Tibial artery (tissue), 4 donors: ENCODE data around the gene CFAP69.

ENCODE experiments used
- DNase-seq, 2 donors: peaks; one replicate each; pipeline ENCODE4 v3.0.0-alpha.2; 2019
- H3K27ac ChIP-seq, 2 donors: fragments of 200-600 bp; sonication (generic) in 1 of 2; 1 replicate in 1 of 2; 2 replicates in 1 of 2; pipeline ENCODE4 v1.5.1; 2018 to 2019; ENCODE audit warnings: mild to moderate bottlenecking in 1 of 2
- H3K27me3 ChIP-seq, 2 donors: fragments of 200-600 bp; sonication (generic) in 1 of 2; one replicate each; pipeline versions ENCODE4 v1.5.1 to v1.6.0; 2016 to 2019
- H3K36me3 ChIP-seq, 3 donors: fragments of 200-600 bp; sonication (generic) in 2 of 3; one replicate each; pipeline ENCODE4 v1.5.1; 2016 to 2019; ENCODE audit warnings: mild to moderate bottlenecking in 2 of 3
- H3K4me1 ChIP-seq, 4 donors: fragments of 200-600 bp; sonication (generic) in 2 of 4; 1 replicate in 3 of 4; 2 replicates in 1 of 4; pipeline ENCODE4 v1.5.1; 2016 to 2019
- H3K4me3 ChIP-seq, 2 donors: fragments of 200-600 bp; sonication (generic) in 1 of 2; 1 replicate in 1 of 2; 2 replicates in 1 of 2; pipeline ENCODE4 v1.5.1; 2018 to 2019; ENCODE audit warnings: mild to moderate bottlenecking in 2 of 2
- H3K9me3 ChIP-seq, 3 donors: fragments of 200-600 bp; sonication (generic) in 1 of 3; one replicate each; pipeline ENCODE4 v1.5.1; 2016 to 2019
- intact Hi-C: fragments of 100-400 bp; cut with DNase I; formaldehyde crosslinking; loops from one replicate; pipeline ENCODE4 v1.15.0; 2023; ENCODE audit warnings: low total_unique reads
- TF ChIP-seq, protein P1 (sequence below), 2 experiments: fragments of 200-600 bp in 1 of 2; fragments of 450-650 bp in 1 of 2; IDR thresholded peaks; one replicate each; pipeline ENCODE4 v1.5.1; 2017 to 2019; ENCODE audit warnings: antibody characterized with exemption in 2 of 2, mild to moderate bottlenecking in 1 of 2, moderate library complexity in 1 of 2

The CFAP69 gene

DNA sequence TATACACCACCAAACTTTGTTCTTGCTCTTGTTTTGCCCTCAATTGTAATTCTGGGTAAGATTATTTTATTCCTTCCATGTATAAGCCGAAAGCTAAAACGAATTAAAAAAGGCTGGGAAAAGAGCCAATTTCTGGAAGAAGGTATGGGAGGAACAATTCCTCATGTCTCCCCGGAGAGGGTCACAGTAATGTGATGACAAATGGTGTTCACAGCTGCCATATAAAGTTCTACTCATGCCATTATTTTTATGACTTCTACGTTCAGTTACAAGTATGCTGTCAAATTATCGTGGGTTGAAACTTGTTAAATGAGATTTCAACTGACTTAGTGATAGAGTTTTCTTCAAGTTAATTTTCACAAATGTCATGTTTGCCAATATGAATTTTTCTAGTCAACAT is 12.5 kb upstream of the CFAP69 start:
- Histone ChIP-seq H3K27me3 (no peaks in the 10 kb centered on the region), H3K9me3 (no peaks in the 10 kb centered on the region), H3K36me3 (peaks cover 0 to 6% (median 4%) of the 10 kb centered on the region in 3 donors), H3K4me1 (no peaks in the 10 kb centered on the region), H3K4me3 (no peak overlapping the region), H3K27ac (no peak overlapping the region)
- intact Hi-C loops = no loop called here
- TF ChIP-seq, protein P1, sequence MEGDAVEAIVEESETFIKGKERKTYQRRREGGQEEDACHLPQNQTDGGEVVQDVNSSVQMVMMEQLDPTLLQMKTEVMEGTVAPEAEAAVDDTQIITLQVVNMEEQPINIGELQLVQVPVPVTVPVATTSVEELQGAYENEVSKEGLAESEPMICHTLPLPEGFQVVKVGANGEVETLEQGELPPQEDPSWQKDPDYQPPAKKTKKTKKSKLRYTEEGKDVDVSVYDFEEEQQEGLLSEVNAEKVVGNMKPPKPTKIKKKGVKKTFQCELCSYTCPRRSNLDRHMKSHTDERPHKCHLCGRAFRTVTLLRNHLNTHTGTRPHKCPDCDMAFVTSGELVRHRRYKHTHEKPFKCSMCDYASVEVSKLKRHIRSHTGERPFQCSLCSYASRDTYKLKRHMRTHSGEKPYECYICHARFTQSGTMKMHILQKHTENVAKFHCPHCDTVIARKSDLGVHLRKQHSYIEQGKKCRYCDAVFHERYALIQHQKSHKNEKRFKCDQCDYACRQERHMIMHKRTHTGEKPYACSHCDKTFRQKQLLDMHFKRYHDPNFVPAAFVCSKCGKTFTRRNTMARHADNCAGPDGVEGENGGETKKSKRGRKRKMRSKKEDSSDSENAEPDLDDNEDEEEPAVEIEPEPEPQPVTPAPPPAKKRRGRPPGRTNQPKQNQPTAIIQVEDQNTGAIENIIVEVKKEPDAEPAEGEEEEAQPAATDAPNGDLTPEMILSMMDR (IDR thresholded peaks at IDR 0.05) = no peak
- no peak for DNase-seq

DNA sequence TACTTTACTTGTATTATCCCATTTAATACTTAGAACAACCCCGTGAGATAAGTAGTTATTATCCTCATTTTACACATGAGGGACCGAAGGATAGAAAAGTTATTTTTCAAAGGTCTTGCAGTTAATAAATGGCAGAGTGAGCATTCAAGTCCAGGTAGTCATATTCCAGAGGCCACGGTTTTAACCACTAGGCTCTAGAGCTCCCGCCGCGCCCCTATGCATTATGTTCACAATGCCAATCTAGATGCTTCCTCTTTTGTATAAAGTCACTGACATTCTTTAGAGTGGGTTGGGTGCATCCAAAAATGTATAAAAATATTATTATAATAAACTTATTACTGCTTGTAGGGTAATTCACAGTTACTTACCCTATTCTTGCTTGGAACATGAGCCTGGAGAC is 11.4 kb upstream of the CFAP69 start:
- Histone ChIP-seq H3K9me3 (no peaks in the 10 kb centered on the region), H3K27ac (no peak overlapping the region), H3K4me1 (no peaks in the 10 kb centered on the region), H3K4me3 (no peak overlapping the region), H3K27me3 (no peaks in the 10 kb centered on the region), H3K36me3 (peaks cover 0 to 5% (median 4%) of the 10 kb centered on the region in 3 donors)
- intact Hi-C loops = no loop called here
- TF ChIP-seq, protein P1 (IDR thresholded peaks at IDR 0.05) = no peak
- no peak for DNase-seq

DNA sequence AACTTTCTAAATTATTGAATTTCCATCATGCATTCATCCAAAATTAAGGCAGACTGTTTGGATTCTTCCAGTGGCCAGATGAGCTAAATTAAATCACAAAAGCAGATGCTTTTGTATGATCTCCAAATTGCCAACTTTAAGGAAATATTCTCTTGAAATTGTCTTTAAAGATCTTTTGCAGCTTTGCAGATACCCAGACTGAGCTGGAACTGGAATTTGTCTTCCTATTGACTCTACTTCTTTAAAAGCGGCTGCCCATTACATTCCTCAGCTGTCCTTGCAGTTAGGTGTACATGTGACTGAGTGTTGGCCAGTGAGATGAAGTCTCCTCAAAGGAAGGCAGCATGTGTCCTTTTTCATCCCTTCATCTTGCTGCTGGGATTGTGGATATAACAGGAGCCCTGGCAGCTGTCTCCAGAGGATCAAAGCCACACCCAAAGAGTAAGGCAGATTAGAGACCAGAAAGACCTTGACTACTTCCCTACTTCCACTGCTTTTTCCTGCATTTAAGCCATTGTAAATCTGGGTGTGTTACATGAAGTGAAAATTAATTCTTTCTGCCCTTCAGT is 8.2 kb upstream of the CFAP69 start:
- Histone ChIP-seq H3K4me1 (no peaks in the 10 kb centered on the region), H3K27ac (no peak overlapping the region), H3K9me3 (no peaks in the 10 kb centered on the region), H3K36me3 (peaks cover 0 to 5% (median 4%) of the 10 kb centered on the region in 3 donors), H3K27me3 (no peaks in the 10 kb centered on the region), H3K4me3 (no peak overlapping the region)
- intact Hi-C loops = no loop called here
- DNase-seq = no peak
- TF ChIP-seq, protein P1 (IDR thresholded peaks at IDR 0.05) = no peak

DNA sequence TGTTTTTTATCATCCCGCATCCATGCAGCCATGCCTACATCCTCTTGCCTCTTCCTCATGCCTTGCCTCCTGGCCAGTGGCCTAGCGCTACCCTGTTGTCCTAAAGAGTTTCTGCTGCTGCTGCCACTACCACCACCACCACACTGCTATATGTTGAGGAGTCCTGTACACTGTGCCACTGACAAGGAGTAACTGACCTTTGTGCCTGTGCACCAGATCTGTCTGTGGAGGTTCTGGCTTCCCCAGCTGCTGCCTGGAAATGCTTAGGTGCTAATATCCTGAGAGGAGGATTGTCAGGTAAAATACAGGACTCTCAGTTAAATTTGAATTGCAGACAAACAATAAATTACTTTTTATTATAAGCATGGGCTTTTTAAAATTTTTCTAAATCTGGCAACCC is 7.0 kb upstream of the CFAP69 start:
- Histone ChIP-seq H3K9me3 (no peaks in the 10 kb centered on the region), H3K27ac (no peak overlapping the region), H3K4me3 (no peak overlapping the region), H3K4me1 (no peaks in the 10 kb centered on the region), H3K36me3 (peaks cover 0 to 5% (median 4%) of the 10 kb centered on the region in 3 donors), H3K27me3 (no peaks in the 10 kb centered on the region)
- intact Hi-C loops = no loop called here
- DNase-seq = no peak
- TF ChIP-seq, protein P1 (IDR thresholded peaks at IDR 0.05) = no peak

DNA sequence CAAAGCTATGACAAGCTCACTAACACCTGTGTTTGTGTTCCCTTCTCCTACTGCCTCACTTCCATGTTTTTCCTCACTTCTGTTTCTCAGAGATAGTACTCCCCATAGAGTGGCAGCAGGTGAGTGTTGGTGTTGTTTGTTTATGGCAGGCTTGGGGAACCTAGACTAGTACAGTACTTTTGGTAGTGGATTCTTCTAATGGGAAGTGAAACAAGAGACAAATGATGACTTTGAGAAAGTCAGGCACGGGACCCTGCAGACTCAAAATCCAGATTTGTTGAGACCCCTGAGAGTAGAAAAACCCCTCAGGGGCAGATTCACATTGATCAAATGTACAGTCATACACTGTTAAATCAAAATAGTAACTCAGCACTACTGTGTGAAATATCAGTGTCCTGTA is 6.4 kb upstream of the CFAP69 start:
- intact Hi-C loops = no loop called here
- Histone ChIP-seq H3K4me3 (no peak overlapping the region), H3K27ac (no peak overlapping the region), H3K4me1 (no peaks in the 10 kb centered on the region), H3K27me3 (no peaks in the 10 kb centered on the region), H3K9me3 (no peaks in the 10 kb centered on the region), H3K36me3 (peaks cover 0 to 5% (median 4%) of the 10 kb centered on the region in 3 donors)
- TF ChIP-seq, protein P1 (IDR thresholded peaks at IDR 0.05) = no peak
- no peak for DNase-seq

DNA sequence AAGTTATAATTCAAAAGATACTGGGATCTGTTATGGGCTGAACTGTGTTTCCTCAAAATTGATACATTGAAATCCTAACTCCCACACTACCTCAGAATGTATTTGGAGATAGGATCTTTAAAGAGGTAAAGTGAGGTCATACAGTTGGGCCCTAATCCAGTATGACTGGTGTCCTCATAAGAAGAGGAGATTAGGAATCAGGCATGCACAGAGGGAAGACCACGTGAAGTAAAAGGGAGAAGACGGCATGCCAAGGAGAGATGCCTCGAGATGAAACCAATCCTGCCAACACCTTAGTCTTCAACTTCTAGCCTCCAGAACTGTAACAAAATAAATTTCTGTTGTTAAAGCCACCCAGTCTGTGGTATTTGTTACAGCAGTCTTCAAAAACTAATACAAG is 5.9 kb upstream of the CFAP69 start:
- Histone ChIP-seq H3K9me3 (no peaks in the 10 kb centered on the region), H3K4me3 (no peak overlapping the region), H3K27me3 (no peaks in the 10 kb centered on the region), H3K27ac (no peak overlapping the region), H3K4me1 (peaks cover 0 to under 1% (median under 1%) of the 10 kb centered on the region in 4 donors), H3K36me3 (peaks cover 0 to 5% (median 4%) of the 10 kb centered on the region in 3 donors)
- intact Hi-C loops = no loop called here
- TF ChIP-seq, protein P1 (IDR thresholded peaks at IDR 0.05) = no peak
- DNase-seq = no peak
